Neural progenitor cell (in vitro differentiated cells): ENCODE results near the gene CASR. TPM values are rescaled to one million over a fixed set of nuclear protein-coding genes. Genes with fewer than 3 reads are reported as not detected.

Experiments
- DNase-seq: peaks from one replicate; pipeline ENCODE4 v3.0.0-alpha.2; 2016; ENCODE audit warnings: low spot score
- H2AFZ ChIP-seq: fragments of 200-600 bp; sonication (generic); replicated peaks from 2 replicates; pipeline ENCODE4 v1.6.1; 2016; ENCODE audit warnings: antibody characterized with exemption
- H3F3A ChIP-seq: fragments of 200-600 bp; sonication (generic); 2 replicates; pipeline ENCODE4 v1.6.1; 2016; ENCODE audit warnings: antibody characterized with exemption, low read depth
- H3K27ac ChIP-seq: fragments of 200-600 bp; sonication (generic); 2 replicates; pipeline ENCODE4 v1.5.1; 2016; ENCODE audit warnings: mild to moderate bottlenecking
- H3K27me3 ChIP-seq: fragments of 200-600 bp; sonication (generic); 2 replicates; pipeline ENCODE4 v1.6.1; 2016; ENCODE audit warnings: mild to moderate bottlenecking, moderate library complexity
- H3K36me3 ChIP-seq: fragments of 200-600 bp; sonication (generic); 2 replicates; pipeline ENCODE4 v1.5.1; 2016
- H3K4me1 ChIP-seq: fragments of 200-600 bp; sonication (generic); 2 replicates; pipeline ENCODE4 v1.6.1; 2016; ENCODE audit warnings: mixed run types
- H3K4me2 ChIP-seq: fragments of 200-600 bp; sonication (generic); 2 replicates; pipeline ENCODE4 v1.6.1; 2016
- H3K4me3 ChIP-seq: fragments of 200-600 bp; sonication (generic); 2 replicates; pipeline ENCODE4 v1.5.1; 2016
- H3K79me2 ChIP-seq: fragments of 200-600 bp; sonication (generic); 2 replicates; pipeline ENCODE4 v1.6.1; 2016; ENCODE audit warnings: low read depth
- H3K9ac ChIP-seq: fragments of 200-600 bp; sonication (generic); 2 replicates; pipeline ENCODE4 v1.6.1; 2016
- H3K9me3 ChIP-seq: fragments of 200-600 bp; sonication (generic); 2 replicates; pipeline ENCODE4 v1.5.1; 2016; ENCODE audit warnings: low read depth
- H4K20me1 ChIP-seq: fragments of 200-600 bp; sonication (generic); 2 replicates; pipeline ENCODE4 v1.6.1; 2016; ENCODE audit warnings: low read depth
- H3K27ac Mint-ChIP-seq: 3 replicates; pipeline ENCODE4 v1.8.0; 2021; ENCODE audit warnings: mixed read lengths
- H3K27me3 Mint-ChIP-seq: 2 replicates; pipeline ENCODE4 v1.8.0; 2022; ENCODE audit warnings: low read depth, mild to moderate bottlenecking, inconsistent platforms, moderate library complexity, mixed read lengths; ENCODE audit not compliant: insufficient read depth
- H3K36me3 Mint-ChIP-seq: 3 replicates; pipeline ENCODE4 v1.8.0; 2021; ENCODE audit warnings: mixed read lengths
- H3K4me1 Mint-ChIP-seq: 3 replicates; pipeline ENCODE4 v1.8.0; 2021; ENCODE audit warnings: mixed read lengths
- H3K4me3 Mint-ChIP-seq: 3 replicates; pipeline ENCODE4 v1.8.0; 2021; ENCODE audit warnings: mild to moderate bottlenecking, moderate library complexity, mixed read lengths
- H3K9me3 Mint-ChIP-seq: 3 replicates; pipeline ENCODE4 v1.8.0; 2020; ENCODE audit warnings: mixed read lengths
- EZH2 ChIP-seq: fragments of 200-600 bp; sonication (generic); IDR thresholded peaks from 2 replicates; pipeline ENCODE4 v1.6.1; 2017; ENCODE audit warnings: antibody characterized with exemption, mild to moderate bottlenecking, moderate library complexity
- EZH2phosphoT487 ChIP-seq: fragments of 200-600 bp; sonication (generic); IDR thresholded peaks from 2 replicates; pipeline ENCODE4 v1.6.1; 2017; ENCODE audit warnings: antibody characterized with exemption
- total RNA-seq: library from RNA; depleted of rRNA; stranded (reverse); fragments of >200 nt; gene quantifications from 2 replicates; pipeline ENCODE4 v1.2.3, GENCODE V29; 2015; ENCODE audit warnings: low replicate concordance
- TF ChIP-seq, protein P1 (sequence below): fragments of 200-600 bp; sonication (generic); IDR thresholded peaks from 2 replicates; pipeline ENCODE4 v1.5.1; 2017; ENCODE audit warnings: antibody characterized with exemption, mild to moderate bottlenecking

Gene CASR
- total RNA-seq, 1 donor from 2014 or later = not detected

DNA sequence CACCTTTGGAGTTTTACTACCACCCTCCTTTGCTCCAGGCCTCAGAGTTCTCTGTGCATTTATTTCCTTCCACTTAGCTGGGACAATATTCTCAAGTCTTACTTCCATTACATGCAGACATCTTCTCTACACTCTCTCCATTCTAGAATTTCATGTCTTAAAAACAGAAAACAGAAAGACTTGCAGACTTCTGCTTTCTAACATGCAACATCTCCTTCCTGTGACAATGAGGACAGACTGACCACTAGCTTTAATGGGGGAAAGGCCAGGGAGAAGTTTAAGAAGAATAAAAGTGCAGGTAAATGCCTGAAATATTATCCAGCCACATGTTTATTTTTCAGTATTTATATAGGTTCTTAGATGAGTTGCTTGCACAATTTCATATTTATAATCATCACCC, 124.5 kb downstream of the CASR start:
- Mint-ChIP-seq H3K27ac (no peak overlapping the region), H3K4me1 (no peaks in the 10 kb centered on the region), H3K4me3 (no peak overlapping the region), H3K9me3 (no peaks in the 10 kb centered on the region), H3K36me3 (no peaks in the 10 kb centered on the region), H3K27me3 (no peaks in the 10 kb centered on the region)
- H3K9ac ChIP-seq = no peak overlapping the region
- H4K20me1 ChIP-seq = no peaks in the 10 kb centered on the region
- H3K36me3 ChIP-seq = no peaks in the 10 kb centered on the region
- TF ChIP-seq EZH2phosphoT487 (no peak), EZH2 (no peak)
- TF ChIP-seq, protein P1, sequence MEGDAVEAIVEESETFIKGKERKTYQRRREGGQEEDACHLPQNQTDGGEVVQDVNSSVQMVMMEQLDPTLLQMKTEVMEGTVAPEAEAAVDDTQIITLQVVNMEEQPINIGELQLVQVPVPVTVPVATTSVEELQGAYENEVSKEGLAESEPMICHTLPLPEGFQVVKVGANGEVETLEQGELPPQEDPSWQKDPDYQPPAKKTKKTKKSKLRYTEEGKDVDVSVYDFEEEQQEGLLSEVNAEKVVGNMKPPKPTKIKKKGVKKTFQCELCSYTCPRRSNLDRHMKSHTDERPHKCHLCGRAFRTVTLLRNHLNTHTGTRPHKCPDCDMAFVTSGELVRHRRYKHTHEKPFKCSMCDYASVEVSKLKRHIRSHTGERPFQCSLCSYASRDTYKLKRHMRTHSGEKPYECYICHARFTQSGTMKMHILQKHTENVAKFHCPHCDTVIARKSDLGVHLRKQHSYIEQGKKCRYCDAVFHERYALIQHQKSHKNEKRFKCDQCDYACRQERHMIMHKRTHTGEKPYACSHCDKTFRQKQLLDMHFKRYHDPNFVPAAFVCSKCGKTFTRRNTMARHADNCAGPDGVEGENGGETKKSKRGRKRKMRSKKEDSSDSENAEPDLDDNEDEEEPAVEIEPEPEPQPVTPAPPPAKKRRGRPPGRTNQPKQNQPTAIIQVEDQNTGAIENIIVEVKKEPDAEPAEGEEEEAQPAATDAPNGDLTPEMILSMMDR = no peak
- no peak overlapping the region for H3K4me3 ChIP-seq
- H3K9me3 ChIP-seq = no peaks in the 10 kb centered on the region
- no peak for DNase-seq
- no peaks in the 10 kb centered on the region for H3K27me3 ChIP-seq
- no peak overlapping the region for H3K4me2 ChIP-seq
- no peaks in the 10 kb centered on the region for H3F3A ChIP-seq
- H3K79me2 ChIP-seq = no peaks in the 10 kb centered on the region
- no peak overlapping the region for H3K27ac ChIP-seq
- no peak overlapping the region for H2AFZ ChIP-seq
- no peaks in the 10 kb centered on the region for H3K4me1 ChIP-seq

DNA sequence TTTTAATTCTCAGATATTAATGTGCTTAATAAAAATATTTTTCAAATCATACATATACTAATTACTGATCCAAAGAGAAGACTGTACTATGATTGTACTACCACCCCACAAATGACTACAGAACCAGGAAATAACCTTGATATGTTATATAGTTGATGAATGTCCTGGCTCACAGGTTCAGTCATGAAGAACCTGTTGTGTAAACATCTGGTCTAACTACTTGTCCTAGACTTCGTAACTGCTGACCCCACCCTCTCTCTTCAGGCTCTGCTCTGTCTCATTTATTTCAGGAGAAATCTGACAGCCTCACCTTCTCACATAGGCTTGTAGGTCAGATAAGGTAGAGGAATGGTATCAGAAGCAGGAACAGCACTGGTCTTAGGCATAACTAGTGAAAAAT, 126.9 kb downstream of the CASR start:
- Histone ChIP-seq H3K27me3 (no peaks in the 10 kb centered on the region), H3F3A (no peaks in the 10 kb centered on the region), H3K27ac (no peak overlapping the region), H3K9ac (no peak overlapping the region), H3K9me3 (no peaks in the 10 kb centered on the region), H3K4me1 (no peaks in the 10 kb centered on the region), H3K4me2 (no peak overlapping the region), H4K20me1 (no peaks in the 10 kb centered on the region), H3K36me3 (no peaks in the 10 kb centered on the region), H3K79me2 (no peaks in the 10 kb centered on the region), H3K4me3 (no peak overlapping the region), H2AFZ (no peak overlapping the region)
- H3K9me3 Mint-ChIP-seq = no peaks in the 10 kb centered on the region
- H3K4me3 Mint-ChIP-seq = no peak overlapping the region
- H3K4me1 Mint-ChIP-seq = no peaks in the 10 kb centered on the region
- TF ChIP-seq, protein P1 = no peak
- TF ChIP-seq EZH2 = no peak
- no peak for TF ChIP-seq EZH2phosphoT487
- no peak overlapping the region for H3K27ac Mint-ChIP-seq
- no peak for DNase-seq
- H3K36me3 Mint-ChIP-seq = no peaks in the 10 kb centered on the region
- no peaks in the 10 kb centered on the region for H3K27me3 Mint-ChIP-seq

DNA sequence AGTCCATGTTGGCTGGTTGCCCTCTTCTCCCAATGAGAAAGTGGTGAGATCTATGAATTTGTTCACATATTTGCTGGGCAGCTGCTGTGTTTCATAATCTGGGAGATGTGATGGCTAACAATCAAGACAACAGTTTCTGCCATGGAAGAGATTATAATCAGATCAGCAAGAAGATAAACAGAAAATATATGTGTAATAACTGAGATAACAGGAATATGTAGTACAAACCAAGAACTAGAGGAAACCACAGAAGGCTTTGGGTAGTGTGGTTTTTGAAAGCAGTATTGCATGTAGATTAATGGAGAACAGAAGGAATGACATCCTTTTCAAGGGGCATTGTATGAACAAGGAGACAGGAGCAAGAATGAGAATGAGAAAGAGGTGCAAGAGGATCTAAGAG, 129.4 kb downstream of the CASR start:
- no peaks in the 10 kb centered on the region for H3K9me3 Mint-ChIP-seq
- H3K27me3 Mint-ChIP-seq = no peaks in the 10 kb centered on the region
- H3K27me3 ChIP-seq = no peaks in the 10 kb centered on the region

DNA sequence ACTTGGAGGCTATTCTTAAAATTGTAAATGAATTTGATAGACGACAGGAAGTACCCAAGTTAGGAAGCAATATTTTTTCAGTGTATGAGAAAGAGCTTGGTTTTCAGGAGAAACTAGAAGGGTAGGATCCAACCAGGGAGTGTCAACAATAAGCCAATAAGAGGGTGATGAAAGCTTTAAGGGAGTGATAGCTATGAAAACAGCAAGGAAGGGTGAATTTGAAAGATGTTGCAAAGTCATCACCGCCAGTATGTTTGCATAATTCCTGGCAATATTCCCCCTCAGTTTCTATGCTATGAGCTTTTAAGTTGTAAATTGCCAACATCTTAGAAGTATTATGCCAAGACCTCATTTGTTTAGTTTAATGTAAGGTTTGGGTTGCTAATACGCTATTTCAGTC, 129.8 kb downstream of the CASR start:
- no peak overlapping the region for H3K4me3 Mint-ChIP-seq
- Histone ChIP-seq H3K4me1 (no peaks in the 10 kb centered on the region), H3K9ac (no peak overlapping the region), H3F3A (no peaks in the 10 kb centered on the region), H3K9me3 (no peaks in the 10 kb centered on the region), H3K27me3 (no peaks in the 10 kb centered on the region), H4K20me1 (no peaks in the 10 kb centered on the region), H3K27ac (no peak overlapping the region), H2AFZ (no peak overlapping the region), H3K4me3 (no peak overlapping the region), H3K4me2 (no peak overlapping the region), H3K79me2 (no peaks in the 10 kb centered on the region), H3K36me3 (no peaks in the 10 kb centered on the region)
- TF ChIP-seq EZH2phosphoT487 (no peak), EZH2 (no peak)
- TF ChIP-seq, protein P1 = no peak
- no peaks in the 10 kb centered on the region for H3K9me3 Mint-ChIP-seq
- no peak overlapping the region for H3K27ac Mint-ChIP-seq
- no peaks in the 10 kb centered on the region for H3K27me3 Mint-ChIP-seq
- DNase-seq = no peak
- H3K4me1 Mint-ChIP-seq = no peaks in the 10 kb centered on the region
- no peaks in the 10 kb centered on the region for H3K36me3 Mint-ChIP-seq

More for the DNA sequence above, 129.4 kb downstream of the CASR start:
- Mint-ChIP-seq H3K4me3 (no peak overlapping the region), H3K4me1 (no peaks in the 10 kb centered on the region), H3K27ac (no peak overlapping the region), H3K36me3 (no peaks in the 10 kb centered on the region)
- Histone ChIP-seq H4K20me1 (no peaks in the 10 kb centered on the region), H3K4me1 (no peaks in the 10 kb centered on the region), H3K36me3 (no peaks in the 10 kb centered on the region), H3K9me3 (no peaks in the 10 kb centered on the region), H3K27ac (no peak overlapping the region), H3K4me2 (no peak overlapping the region), H3F3A (no peaks in the 10 kb centered on the region), H3K9ac (no peak overlapping the region), H2AFZ (no peak overlapping the region), H3K79me2 (no peaks in the 10 kb centered on the region), H3K4me3 (no peak overlapping the region)
- DNase-seq = no peak
- no peak for TF ChIP-seq EZH2phosphoT487
